Esophagus muscularis mucosa (tissue), 2 donors: ENCODE measurements around the gene CSF1.

ENCODE experiments used
- EP300 ChIP-seq: sonication (generic); formaldehyde crosslinking; IDR thresholded peaks from one replicate; pipeline ENCODE4 v1.6.1; 2017; ENCODE audit warnings: antibody characterized with exemption
- POLR2A ChIP-seq: fragments of 450-650 bp; IDR thresholded peaks from one replicate; pipeline ENCODE4 v1.6.1; 2017; ENCODE audit warnings: antibody characterized with exemption, moderate library complexity, mild to moderate bottlenecking, low read depth

DNA sequence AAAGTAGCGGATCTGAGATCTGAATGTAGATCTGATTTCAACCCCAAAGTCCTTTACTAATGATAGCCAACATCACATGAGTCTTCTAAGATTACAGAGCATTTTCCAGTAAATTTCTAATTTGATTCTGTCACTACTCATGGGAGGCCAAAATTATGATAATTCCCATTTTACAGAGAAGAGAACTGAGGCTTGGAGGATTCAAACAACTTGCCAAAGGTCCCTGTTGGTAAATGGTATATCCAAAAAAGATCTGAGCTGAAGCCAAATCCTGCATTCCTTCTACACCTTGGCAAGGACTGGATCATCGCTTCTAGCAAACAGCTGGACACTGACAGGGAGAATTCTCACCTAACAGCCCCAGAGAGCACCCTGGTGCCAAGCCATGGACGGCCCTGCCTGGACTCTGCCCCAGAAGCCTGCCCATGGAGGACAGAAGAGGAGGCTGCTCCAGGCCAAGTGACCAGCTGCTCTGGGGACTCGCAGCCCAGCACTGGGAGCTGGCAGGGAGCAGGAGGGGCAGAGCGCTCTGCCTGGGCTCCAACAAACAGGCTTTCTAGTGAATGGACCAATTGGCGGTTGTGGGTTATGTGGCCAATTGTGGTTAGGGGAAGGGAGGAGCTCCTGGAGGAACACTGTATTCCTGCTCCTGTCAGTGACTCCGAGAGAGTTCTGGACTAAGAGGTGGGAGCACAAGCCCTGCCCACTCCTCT lies 6.4 kb upstream of the CSF1 start:
- TF ChIP-seq EP300 (no peak), POLR2A (no peak)
